Endothelial cell of umbilical vein (primary cell): Measurements from ENCODE around the gene IL33. TPM values are rescaled to one million over a fixed set of nuclear protein-coding genes. Genes with fewer than 3 reads are reported as not detected.

Experiments used
- BruUV-seq: library from RNA; stranded (reverse); fragments of 400-500 nt; replicated peaks from 2 replicates; lab custom pipeline; 2021; lab: Mats Ljungman, UMichigan
- CTCF ChIA-PET: fragments of 300-600, 350-600 bp; sonication (Branson Sonifier 250); formaldehyde crosslinking; loops from one replicate; lab custom pipeline; 2021; ENCODE audit warnings: antibody characterized with exemption, inconsistent platforms; lab: Charles Lee
- POLR2A ChIA-PET: fragments of 300-600, 350-600 bp; sonication (Branson Sonifier 250); formaldehyde crosslinking; loops from one replicate; lab custom pipeline; 2021; ENCODE audit warnings: antibody characterized with exemption, inconsistent platforms; lab: Charles Lee
- DNase-seq: peaks from one replicate; pipeline ENCODE4 v3.0.0-alpha.2; 2011; ENCODE audit warnings: low read depth, low spot score
- FAIRE-seq: peaks from 2 replicates; lab custom pipeline; 2011; peaks lifted over from hg19 to GRCh38; lab: Jason Lieb, UNC
- H2AFZ ChIP-seq: 2 replicates; pipeline ENCODE4 v1.6.0; 2012; ENCODE audit warnings: low read depth, low read length, control low read depth, inconsistent platforms
- H3K27ac ChIP-seq: 2 replicates; pipeline ENCODE4 v1.5.1; 2011; ENCODE audit warnings: low read depth, mild to moderate bottlenecking, control low read depth, low read length, moderate library complexity; ENCODE audit not compliant: insufficient read depth
- H3K27me3 ChIP-seq, 2 experiments: 2 replicates each; pipeline versions ENCODE4 v1.6.0 to v1.6.1; 2011; ENCODE audit warnings: low read length in 2 of 2, mixed read lengths in 1 of 2; ENCODE audit not compliant: control insufficient read depth in 2 of 2, insufficient read depth in 2 of 2
- H3K36me3 ChIP-seq, 2 experiments: 2 replicates in 1 of 2; 3 replicates in 1 of 2; pipeline ENCODE4 v1.5.1; 2011; ENCODE audit warnings: low read length in 2 of 2, mild to moderate bottlenecking in 1 of 2, moderate library complexity in 1 of 2; ENCODE audit not compliant: control insufficient read depth in 2 of 2, insufficient read depth in 2 of 2; ENCODE audit errors: extremely low read depth in 1 of 2
- H3K4me1 ChIP-seq: 3 replicates; pipeline ENCODE4 v1.5.1; 2011; ENCODE audit warnings: mild to moderate bottlenecking, low read length; ENCODE audit not compliant: control insufficient read depth, insufficient read depth; ENCODE audit errors: extremely low read depth
- H3K4me2 ChIP-seq: 2 replicates; pipeline ENCODE4 v1.6.1; 2011; ENCODE audit warnings: low read length, control low read depth, mixed read lengths; ENCODE audit not compliant: insufficient read depth
- H3K4me3 ChIP-seq, 3 experiments: fragments of 200-600 bp in 1 of 3; sonication (generic), shearing (Covaris generic) in 1 of 3; replicated peaks in 1 of 3; 2 replicates each; pipeline ENCODE4 v1.5.1; 2011 to 2016; ENCODE audit warnings: control low read depth in 3 of 3, low read length in 3 of 3, mild to moderate bottlenecking in 2 of 3, inconsistent platforms in 1 of 3, low read depth in 1 of 3, moderate library complexity in 1 of 3; ENCODE audit not compliant: insufficient read depth in 1 of 3
- H3K79me2 ChIP-seq: 2 replicates; pipeline ENCODE4 v1.6.0; 2012; ENCODE audit warnings: low read length, inconsistent platforms; ENCODE audit not compliant: control insufficient read depth, insufficient read depth
- H3K9ac ChIP-seq: replicated peaks from 2 replicates; pipeline ENCODE3; 2011; ENCODE audit warnings: low read length, control low read depth; ENCODE audit not compliant: insufficient read depth; ENCODE audit errors: extremely low read depth
- H3K9me1 ChIP-seq: replicated peaks from 3 replicates; pipeline ENCODE4 v1.6.0; 2011; ENCODE audit warnings: mild to moderate bottlenecking, low read length; ENCODE audit not compliant: control insufficient read depth, insufficient read depth; ENCODE audit errors: extremely low read depth
- H3K9me3 ChIP-seq: replicated peaks from 2 replicates; pipeline ENCODE4 v1.5.1; 2012; ENCODE audit warnings: low read length, inconsistent platforms; ENCODE audit not compliant: control insufficient read depth, insufficient read depth
- H4K20me1 ChIP-seq: replicated peaks from 2 replicates; pipeline ENCODE3; 2011; ENCODE audit warnings: mild to moderate bottlenecking, low read length; ENCODE audit not compliant: control insufficient read depth, insufficient read depth; ENCODE audit errors: extremely low read depth
- EZH2 ChIP-seq: IDR thresholded peaks from 2 replicates; pipeline ENCODE4 v1.6.1; 2012; ENCODE audit warnings: borderline replicate concordance, low read depth, mild to moderate bottlenecking, moderate library complexity, low read length, inconsistent platforms; ENCODE audit not compliant: severe bottlenecking
- FOS ChIP-seq: IDR thresholded peaks from 2 replicates; pipeline ENCODE4 v1.6.1; 2011; ENCODE audit warnings: mild to moderate bottlenecking, low read length, moderate library complexity, borderline replicate concordance; ENCODE audit not compliant: insufficient read depth
- GATA2 ChIP-seq: IDR thresholded peaks from 2 replicates; pipeline ENCODE4 v1.7.0; 2011; ENCODE audit warnings: low read depth, mild to moderate bottlenecking, moderate library complexity, mixed read lengths, low read length; ENCODE audit not compliant: insufficient read length, insufficient read depth
- JUN ChIP-seq: IDR thresholded peaks from 2 replicates; pipeline ENCODE4 v1.6.1; 2011; ENCODE audit warnings: borderline replicate concordance, low read depth; ENCODE audit not compliant: insufficient read length, insufficient read depth
- MYC ChIP-seq: IDR thresholded peaks from one replicate; pipeline ENCODE4 v1.6.1; 2011; ENCODE audit warnings: mild to moderate bottlenecking, low read depth, low read length
- POLR2A ChIP-seq: IDR thresholded peaks from 2 replicates; pipeline ENCODE4 v1.6.1; 2012; ENCODE audit warnings: low read depth, mild to moderate bottlenecking, control low read depth, low read length
- POLR2AphosphoS5 ChIP-seq: IDR thresholded peaks from 2 replicates; pipeline ENCODE4 v1.6.1; 2012; ENCODE audit warnings: low read depth, mild to moderate bottlenecking, control low read depth, low read length, moderate library complexity; ENCODE audit not compliant: insufficient read depth
- dilution Hi-C: fragments of 300-500 bp; cut with MboI; formaldehyde crosslinking; loops from one replicate; pipeline ENCODE4 v1.15.0; 2019; ENCODE audit warnings: low sequenced_read_pairs; ENCODE audit not compliant: extremely low pct_ligation_motif_present
- intact Hi-C: fragments of 100-400 bp; cut with micrococcal nuclease; formaldehyde crosslinking; loops from one replicate; pipeline ENCODE4 v1.10.0; 2022
- polyA plus RNA-seq, 4 experiments: library from polyadenylated mRNA; depleted of rRNA in 3 of 4; stranded (reverse) in 3 of 4; unstranded in 1 of 4; fragments of >200 nt; gene quantifications; 2 replicates each; pipeline versions ENCODE4 v1.2.1 to v1.2.3, GENCODE V29; 2011 to 2012; ENCODE audit warnings: missing spikeins in 1 of 4
- total RNA-seq: library from RNA; stranded (reverse); gene quantifications from 2 replicates; pipeline ENCODE4 v1.2.3, GENCODE V29; 2021
- TF ChIP-seq, protein P1 (sequence below), 2 donors: IDR thresholded peaks; 1 replicate in 1 of 2; 2 replicates in 1 of 2; pipeline ENCODE4 v1.5.1; 2011; ENCODE audit warnings: low read length in 2 of 2, mild to moderate bottlenecking in 2 of 2, moderate library complexity in 2 of 2, control low read depth in 1 of 2, inconsistent platforms in 1 of 2, low read depth in 1 of 2; ENCODE audit not compliant: insufficient read depth in 1 of 2; ENCODE audit errors: extremely low read depth in 1 of 2
- TF ChIP-seq, protein P2 (sequence below): IDR thresholded peaks from 2 replicates; pipeline ENCODE4 v1.6.1; 2011; ENCODE audit not compliant: insufficient read depth, insufficient read length

IL33 gene
- total and polyA plus RNA-seq, 2 donors (not counting 3 experiments of a cell fraction or from before 2014, with no cell fraction given) = 8.7 to 13.8 TPM

DNA sequence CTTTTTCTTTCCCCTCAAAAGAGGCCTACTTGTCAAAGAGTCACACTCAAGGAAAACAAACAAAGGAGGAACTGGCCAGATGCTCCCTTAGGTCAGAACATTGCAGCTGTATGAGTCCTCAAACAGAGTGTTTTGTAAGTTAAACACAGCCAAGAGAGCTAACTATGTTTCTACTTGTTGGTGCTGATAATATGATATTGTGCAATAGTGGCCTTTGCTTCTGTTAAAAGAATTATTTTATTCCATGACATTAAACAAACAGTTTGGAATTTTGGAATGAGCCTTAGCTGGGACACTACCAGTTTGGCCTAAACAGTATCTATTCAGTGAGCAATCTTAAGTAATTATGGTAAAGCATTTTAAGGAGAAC is 56.6 kb downstream of the IL33 start:
- intact Hi-C loops = no loop called here
- Histone ChIP-seq H3K27me3 (peaks cover 0 to 2% of the 10 kb centered on the region in 2 experiments), H4K20me1 (no peaks in the 10 kb centered on the region), H3K79me2 (no peaks in the 10 kb centered on the region), H3K4me2 (no peak overlapping the region), H3K36me3 (no peaks in the 10 kb centered on the region), H3K4me1 (no peaks in the 10 kb centered on the region), H3K4me3 (no peak overlapping the region), H3K27ac (no peak overlapping the region), H2AFZ (no peak overlapping the region), H3K9ac (no peak overlapping the region), H3K9me1 (no peaks in the 10 kb centered on the region), H3K9me3 (no peaks in the 10 kb centered on the region)
- FAIRE-seq = no peak
- no TSS peak for BruUV-seq
- CTCF ChIA-PET = no interaction called here
- POLR2A ChIA-PET = no interaction called here
- no peak for TF ChIP-seq FOS
- no peak for DNase-seq
- dilution Hi-C loops = no loop called here

DNA sequence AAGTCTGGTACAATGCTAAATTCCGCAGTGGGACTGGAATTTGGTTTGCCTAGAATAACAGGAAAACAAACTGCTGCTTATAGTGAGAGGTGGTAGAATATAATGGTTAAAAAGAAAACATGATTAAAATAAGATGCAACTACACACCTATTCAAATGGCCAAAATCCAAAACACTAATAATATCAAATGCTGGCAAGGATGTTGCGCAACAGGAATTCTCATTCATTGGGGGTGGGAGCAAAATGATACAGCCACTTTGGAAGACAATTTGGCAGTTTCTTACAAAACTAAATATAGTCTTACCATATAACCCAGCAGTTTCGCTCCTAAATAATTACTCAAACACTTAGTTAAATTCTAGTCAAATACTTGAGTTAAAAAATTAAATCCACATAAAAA is 61.8 kb downstream of the IL33 start:
- Histone ChIP-seq H3K9me1 (no peaks in the 10 kb centered on the region), H3K36me3 (no peaks in the 10 kb centered on the region), H3K9me3 (no peaks in the 10 kb centered on the region), H3K27ac (no peak overlapping the region), H3K79me2 (no peaks in the 10 kb centered on the region), H2AFZ (no peak overlapping the region), H3K4me2 (no peak overlapping the region), H3K9ac (no peak overlapping the region), H3K27me3 (no peaks in the 10 kb centered on the region), H4K20me1 (no peaks in the 10 kb centered on the region), H3K4me1 (no peaks in the 10 kb centered on the region), H3K4me3 (no peak overlapping the region)
- dilution Hi-C loops = no loop called here
- FAIRE-seq (no peak), DNase-seq (no peak)
- CTCF ChIA-PET = interaction anchor here (0.8 to 1.6 kb wide), 3 partner anchors 28 to 290 kb away, joined by 3 to 6 read pairs (median 3); no protein-coding TSS in a partner anchor
- POLR2A ChIA-PET = no interaction called here
- TF ChIP-seq, protein P1, sequence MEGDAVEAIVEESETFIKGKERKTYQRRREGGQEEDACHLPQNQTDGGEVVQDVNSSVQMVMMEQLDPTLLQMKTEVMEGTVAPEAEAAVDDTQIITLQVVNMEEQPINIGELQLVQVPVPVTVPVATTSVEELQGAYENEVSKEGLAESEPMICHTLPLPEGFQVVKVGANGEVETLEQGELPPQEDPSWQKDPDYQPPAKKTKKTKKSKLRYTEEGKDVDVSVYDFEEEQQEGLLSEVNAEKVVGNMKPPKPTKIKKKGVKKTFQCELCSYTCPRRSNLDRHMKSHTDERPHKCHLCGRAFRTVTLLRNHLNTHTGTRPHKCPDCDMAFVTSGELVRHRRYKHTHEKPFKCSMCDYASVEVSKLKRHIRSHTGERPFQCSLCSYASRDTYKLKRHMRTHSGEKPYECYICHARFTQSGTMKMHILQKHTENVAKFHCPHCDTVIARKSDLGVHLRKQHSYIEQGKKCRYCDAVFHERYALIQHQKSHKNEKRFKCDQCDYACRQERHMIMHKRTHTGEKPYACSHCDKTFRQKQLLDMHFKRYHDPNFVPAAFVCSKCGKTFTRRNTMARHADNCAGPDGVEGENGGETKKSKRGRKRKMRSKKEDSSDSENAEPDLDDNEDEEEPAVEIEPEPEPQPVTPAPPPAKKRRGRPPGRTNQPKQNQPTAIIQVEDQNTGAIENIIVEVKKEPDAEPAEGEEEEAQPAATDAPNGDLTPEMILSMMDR (IDR thresholded peaks at IDR 0.05; ENCODE audit: extremely low read depth in 1 of 2, insufficient read depth in 1 of 2, low read depth in 1 of 2, low read length in 2 of 2) = no peak
- no peak for TF ChIP-seq GATA2
- TF ChIP-seq, protein P2, sequence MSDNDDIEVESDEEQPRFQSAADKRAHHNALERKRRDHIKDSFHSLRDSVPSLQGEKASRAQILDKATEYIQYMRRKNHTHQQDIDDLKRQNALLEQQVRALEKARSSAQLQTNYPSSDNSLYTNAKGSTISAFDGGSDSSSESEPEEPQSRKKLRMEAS = no peak
- no peak for TF ChIP-seq JUN
- TF ChIP-seq MYC = no peak
- no peak for TF ChIP-seq FOS
- TF ChIP-seq POLR2A = no peak
- no peak for TF ChIP-seq POLR2AphosphoS5
- no peak for TF ChIP-seq EZH2
- BruUV-seq = no TSS peak
- intact Hi-C loops = no loop called here
